Aorta (tissue), 5 donors: Measurements from ENCODE around the gene COL3A1. TPM values are rescaled to one million over a fixed set of nuclear protein-coding genes. Genes with fewer than 3 reads are reported as not detected.
A peak's percentile ranks its signal among the peaks of the same experiment; 100 is the strongest.

ENCODE experiments used
- ATAC-seq: fragments of 200-7000 bp; cut with Tn5 transposase; one replicate; pipeline ENCODE4 v1.9.1; 2022; ENCODE audit warnings: moderate library complexity; ENCODE audit not compliant: low FRiP score
- DNase-seq, 2 donors: peaks; one replicate each; pipeline ENCODE4 v3.0.0-alpha.2; 2020
- H3K27ac ChIP-seq, 2 donors: one replicate each; pipeline ENCODE4 v1.5.1; 2013; ENCODE audit warnings: low read length in 2 of 2, mild to moderate bottlenecking in 2 of 2, moderate library complexity in 2 of 2, control low read depth in 1 of 2, inconsistent platforms in 1 of 2, low read depth in 1 of 2
- H3K27me3 ChIP-seq, 2 donors: one replicate each; pipeline ENCODE4 v1.6.1; 2013; ENCODE audit warnings: control low read depth in 1 of 2, low read length in 1 of 2, mild to moderate bottlenecking in 1 of 2, moderate library complexity in 1 of 2; ENCODE audit not compliant: insufficient read depth in 2 of 2, control insufficient read depth in 1 of 2
- H3K36me3 ChIP-seq, 2 donors: one replicate each; pipeline ENCODE4 v1.6.1; 2013; ENCODE audit warnings: control low read depth in 1 of 2, low read length in 1 of 2, mild to moderate bottlenecking in 1 of 2; ENCODE audit not compliant: insufficient read depth in 2 of 2, control insufficient read depth in 1 of 2
- H3K4me1 ChIP-seq, 2 donors: one replicate each; pipeline ENCODE4 v1.6.1; 2013; ENCODE audit warnings: low read length in 2 of 2, control low read depth in 1 of 2, mild to moderate bottlenecking in 1 of 2, moderate library complexity in 1 of 2; ENCODE audit not compliant: insufficient read depth in 2 of 2, control insufficient read depth in 1 of 2
- H3K4me3 ChIP-seq, 2 donors: one replicate each; pipeline ENCODE4 v1.5.1; 2013; ENCODE audit warnings: low read length in 2 of 2, control low read depth in 1 of 2, mild to moderate bottlenecking in 1 of 2
- H3K9me3 ChIP-seq: one replicate; pipeline ENCODE4 v1.6.1; 2013; ENCODE audit warnings: mild to moderate bottlenecking, low read length; ENCODE audit not compliant: control insufficient read depth
- WGBS, 2 donors: extraction: QIAGEN DNeasy Blood & Tissue Kit; methylation state at CpG; one replicate each; pipeline ENCODE4 v1.1.7; 2013; 5-methylcytosine and 5-hydroxymethylcytosine counted together
- intact Hi-C, 2 donors: fragments of 100-400 bp; cut with DNase I; formaldehyde crosslinking; loops; one replicate each; pipeline versions ENCODE4 v1.14.2 to v1.15.0; 2022
- polyA plus RNA-seq, 2 donors: library from polyadenylated mRNA; stranded (reverse); fragments of 200-250 nt; gene quantifications; one replicate each; pipeline ENCODE4 v1.2.3, GENCODE V29; 2013
- total RNA-seq, 2 donors: library from RNA; stranded (reverse); fragmentation: NEBNext Ultra II Directional; extraction: Animal tissue kit (Norgen Biotek cat#: 25700); gene quantifications; one replicate each; pipeline ENCODE4 v1.2.1, GENCODE V29; 2021
- donor health status: healthy with polysubstance abuse.
- donor health status: Bipolar disorder and iron deficiency.
- donor health status: DM: no; HTN: no; CAD: no.
- donor health status: DM: no; HTN: no; CAD: no.
- donor health status: DM: yes; HTN: yes; CAD: no.

COL3A1 gene
- total and polyA plus RNA-seq, 4 donors, result 155 to 1,346 (median 774) TPM

DNA sequence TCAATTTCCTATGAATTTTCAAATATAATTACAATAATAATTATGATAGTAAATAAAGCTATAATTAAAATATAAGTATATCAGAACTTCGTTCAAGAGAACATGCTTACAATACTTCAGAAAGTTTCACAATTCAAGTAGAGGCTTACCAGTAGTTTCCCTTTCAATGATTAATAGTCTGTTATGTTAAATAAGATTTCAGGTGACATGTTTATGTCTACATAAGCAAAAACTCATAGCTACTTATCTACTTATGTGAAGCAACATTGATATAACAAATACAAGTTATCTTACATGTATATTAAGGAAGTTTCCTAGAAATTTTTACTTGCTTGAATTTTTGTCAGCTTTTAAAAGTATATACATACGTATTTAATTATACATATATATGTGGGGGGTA lies 4.5 kb upstream of the COL3A1 start:
- intact Hi-C loops, result loop anchor here (10.0 kb wide), 4 partner anchors 75 to 375 kb away; no protein-coding TSS in a partner anchor
- no peak overlapping the region for H3K4me3 ChIP-seq
- DNase-seq, result no peak
- ATAC-seq, result no peak
- no peaks in the 10 kb centered on the region for H3K27me3 ChIP-seq
- H3K9me3 ChIP-seq, result no peaks in the 10 kb centered on the region
- no peaks in the 10 kb centered on the region for H3K36me3 ChIP-seq
- H3K27ac ChIP-seq, result no peak overlapping the region
- no peaks in the 10 kb centered on the region for H3K4me1 ChIP-seq
- 95 to 98% methylated on average over 2 of the region's 2 CpGs for WGBS, 2 donors

GRCh38 chr2:188970211-188970610 lies 4.0 kb upstream of the COL3A1 start:
- Histone ChIP-seq H3K27ac (no peak overlapping the region), H3K4me1 (no peaks in the 10 kb centered on the region), H3K27me3 (no peaks in the 10 kb centered on the region), H3K9me3 (no peaks in the 10 kb centered on the region), H3K4me3 (no peak overlapping the region), H3K36me3 (no peaks in the 10 kb centered on the region)
- WGBS, 2 donors, result 91 to 94% methylated on average over 1 of the region's 1 CpG
- DNase-seq, result no peak
- intact Hi-C loops, result loop anchor here (10.0 kb wide), 4 partner anchors 75 to 375 kb away; no protein-coding TSS in a partner anchor
- ATAC-seq, result no peak

- no peaks in the 10 kb centered on the region for H3K4me1 ChIP-seq
- WGBS, 2 donors, result 92 to 100% methylated on average over 1 of the region's 1 CpG
- H3K27ac ChIP-seq, result no peak overlapping the region
- intact Hi-C loops, result loop anchor here (10.0 kb wide), 4 partner anchors 77 to 377 kb away; no protein-coding TSS in a partner anchor
- H3K27me3 ChIP-seq, result no peaks in the 10 kb centered on the region
- H3K4me3 ChIP-seq, result no peak overlapping the region
- H3K9me3 ChIP-seq, result no peaks in the 10 kb centered on the region
- DNase-seq, result no peak
- no peak for ATAC-seq
- H3K36me3 ChIP-seq, result no peaks in the 10 kb centered on the region
These were observed 2.7 kb upstream of the COL3A1 start for GRCh38 chr2:188971432-188971861.

GRCh38 chr2:188973641-188974040 lies 532 bp upstream of the COL3A1 start:
- H3K4me3 ChIP-seq, result peak overlapping the region in 1 of 2 donors; percentile 34
- intact Hi-C loops, result loop anchor here (10.0 kb wide), 4 partner anchors 79 to 379 kb away; no protein-coding TSS in a partner anchor
- no peaks in the 10 kb centered on the region for H3K36me3 ChIP-seq
- H3K4me1 ChIP-seq, result peaks cover 0 to 2% of the 10 kb centered on the region in 2 donors
- no peaks in the 10 kb centered on the region for H3K27me3 ChIP-seq
- H3K27ac ChIP-seq, result no peak overlapping the region
- WGBS, 2 donors, result 3 to 9% methylated on average over 3 of the region's 3 CpGs
- no peaks in the 10 kb centered on the region for H3K9me3 ChIP-seq
- no peak for ATAC-seq
- DNase-seq, result no peak

DNA sequence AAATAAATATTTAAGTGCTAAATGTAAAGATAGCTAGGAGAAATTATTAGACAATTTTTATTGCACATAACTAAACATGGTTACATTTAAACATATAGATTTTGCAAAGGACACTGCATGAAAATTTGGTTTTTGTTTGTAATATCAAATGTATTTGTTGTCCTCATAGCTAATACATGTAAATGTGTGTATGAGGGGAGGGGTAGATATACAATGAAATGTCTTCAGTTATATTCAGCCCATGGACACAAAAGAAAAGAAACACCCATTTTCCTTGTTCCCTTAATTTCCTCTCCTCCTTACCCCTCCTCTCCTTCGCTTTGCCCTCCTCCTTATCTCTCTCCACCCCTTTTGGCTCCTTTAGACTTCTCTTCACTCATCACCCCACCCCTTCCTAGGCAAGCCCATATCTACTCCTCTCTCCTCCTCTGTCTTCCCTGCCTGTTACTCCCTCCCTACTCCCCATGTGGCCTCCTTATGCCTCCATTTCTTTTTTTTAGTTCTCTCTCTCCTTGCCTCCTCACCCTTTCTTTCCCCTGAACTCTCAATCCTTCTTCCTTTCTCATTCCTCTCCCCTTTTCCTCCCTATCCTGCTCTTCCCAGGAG lies 1.4 kb downstream of the COL3A1 start:
- peak; percentile 93 for ATAC-seq
- no peaks in the 10 kb centered on the region for H3K27me3 ChIP-seq
- peak in 1 of 2 donors; percentile 47 for DNase-seq
- H3K27ac ChIP-seq, result peak overlapping the region in 1 of 2 donors; percentile 67
- 0 to 4% methylated on average over 1 of the region's 1 CpG for WGBS, 2 donors
- intact Hi-C loops, result loop anchor here (5.0 to 10.0 kb wide), 7 partner anchors 38 to 448 kb away; no protein-coding TSS in a partner anchor
- H3K36me3 ChIP-seq, result no peaks in the 10 kb centered on the region
- H3K4me3 ChIP-seq, result peak overlapping the region; percentile 85 to 98
- H3K9me3 ChIP-seq, result no peaks in the 10 kb centered on the region
- peaks cover 0 to 2% of the 10 kb centered on the region in 2 donors for H3K4me1 ChIP-seq

- intact Hi-C loops, result loop anchor here (5.0 to 10.0 kb wide), 7 partner anchors 39 to 449 kb away; no protein-coding TSS in a partner anchor
- H3K27ac ChIP-seq, result no peak overlapping the region
- no peaks in the 10 kb centered on the region for H3K27me3 ChIP-seq
- peak overlapping the region; percentile 85 to 98 for H3K4me3 ChIP-seq
- no peaks in the 10 kb centered on the region for H3K9me3 ChIP-seq
- no peak for ATAC-seq
- H3K36me3 ChIP-seq, result no peaks in the 10 kb centered on the region
- DNase-seq, result no peak
- 1 to 5% methylated on average over 8 of the region's 8 CpGs for WGBS, 2 donors
- H3K4me1 ChIP-seq, result peaks cover 0 to 2% of the 10 kb centered on the region in 2 donors
These were observed 2.5 kb downstream of the COL3A1 start for GRCh38 chr2:188976545-188977268.

GRCh38 chr2:188977317-188977716 lies 3.1 kb downstream of the COL3A1 start:
- H3K36me3 ChIP-seq, result no peaks in the 10 kb centered on the region
- ATAC-seq, result no peak
- no peaks in the 10 kb centered on the region for H3K9me3 ChIP-seq
- H3K4me3 ChIP-seq, result peak overlapping the region; percentile 64 to 95
- peak overlapping the region in 1 of 2 donors; percentile 67 for H3K27ac ChIP-seq
- DNase-seq, result no peak
- intact Hi-C loops, result loop anchor here (5.0 to 10.0 kb wide), 7 partner anchors 40 to 450 kb away; no protein-coding TSS in a partner anchor
- no peaks in the 10 kb centered on the region for H3K27me3 ChIP-seq
- peaks cover 0 to 2% of the 10 kb centered on the region in 2 donors for H3K4me1 ChIP-seq
- 5 to 7% methylated on average over 2 of the region's 2 CpGs for WGBS, 2 donors

- Histone ChIP-seq H3K4me1 (peaks cover 0 to 2% of the 10 kb centered on the region in 2 donors), H3K36me3 (no peaks in the 10 kb centered on the region), H3K27ac (peak overlapping the region; percentile 78 to 87), H3K4me3 (peak overlapping the region; percentile 51 to 76), H3K9me3 (no peaks in the 10 kb centered on the region), H3K27me3 (no peaks in the 10 kb centered on the region)
- peak; percentile 66 for ATAC-seq
- intact Hi-C loops, result loop anchor here (2.0 to 10.0 kb wide), 8 partner anchors 41 to 451 kb away; no protein-coding TSS in a partner anchor
- DNase-seq, result no peak
- 3% methylated on average over 6 of the region's 6 CpGs for WGBS, 2 donors
These were observed 4.3 kb downstream of the COL3A1 start for GRCh38 chr2:188978291-188979081.
